KOPT-K1 (cell line): Measurements from ENCODE around the gene MCOLN3.

Experiments
- H3K27ac ChIP-seq: fragments of 200-600 bp; sonication (generic); 2 replicates; pipeline ENCODE4 v1.5.1; 2016; ENCODE audit warnings: antibody characterized with exemption, mild to moderate bottlenecking, low read depth, low read length; ENCODE audit not compliant: poor library complexity, severe bottlenecking
- H3K36me3 ChIP-seq: fragments of 200-600 bp; sonication (generic); 2 replicates; pipeline ENCODE4 v1.5.1; 2017; ENCODE audit warnings: antibody characterized with exemption, mild to moderate bottlenecking, low read length, moderate library complexity; ENCODE audit not compliant: insufficient read depth
- H3K9me3 ChIP-seq: fragments of 200-600 bp; sonication (generic); 2 replicates; pipeline ENCODE4 v1.5.1; 2017; ENCODE audit warnings: antibody characterized with exemption, low read length, mild to moderate bottlenecking; ENCODE audit not compliant: insufficient read depth, poor library complexity, severe bottlenecking

Gene MCOLN3

GRCh38 chr1:84985365-84985764 is 62.9 kb downstream of the MCOLN3 start:
- H3K27ac ChIP-seq: no peak overlapping the region
- no peaks in the 10 kb centered on the region for H3K9me3 ChIP-seq
- H3K36me3 ChIP-seq: no peaks in the 10 kb centered on the region

DNA sequence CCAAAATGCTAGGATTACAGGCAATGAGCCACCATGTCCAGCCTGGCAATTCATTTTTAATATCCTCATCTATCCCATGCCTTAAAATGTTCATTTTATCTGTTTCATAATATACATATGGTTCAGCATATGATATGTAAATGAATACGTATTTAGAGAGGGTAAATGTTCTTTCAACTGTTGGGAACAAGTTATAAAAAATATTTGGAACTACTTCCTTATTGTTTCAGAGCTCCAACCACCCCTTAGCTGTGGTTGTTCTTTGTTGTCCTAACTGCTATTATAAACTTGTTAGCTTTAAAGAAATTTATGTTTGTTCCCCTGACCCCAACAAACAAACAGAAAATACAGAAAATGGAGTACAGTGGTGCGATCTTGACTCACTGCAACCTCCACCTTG is 65.9 kb downstream of the MCOLN3 start:
- Histone ChIP-seq H3K9me3 (no peaks in the 10 kb centered on the region), H3K36me3 (no peaks in the 10 kb centered on the region), H3K27ac (no peak overlapping the region)

GRCh38 chr1:84975035-84975434 is 73.3 kb downstream of the MCOLN3 start:
- Histone ChIP-seq H3K27ac (no peak overlapping the region), H3K36me3 (no peaks in the 10 kb centered on the region), H3K9me3 (no peaks in the 10 kb centered on the region)

DNA sequence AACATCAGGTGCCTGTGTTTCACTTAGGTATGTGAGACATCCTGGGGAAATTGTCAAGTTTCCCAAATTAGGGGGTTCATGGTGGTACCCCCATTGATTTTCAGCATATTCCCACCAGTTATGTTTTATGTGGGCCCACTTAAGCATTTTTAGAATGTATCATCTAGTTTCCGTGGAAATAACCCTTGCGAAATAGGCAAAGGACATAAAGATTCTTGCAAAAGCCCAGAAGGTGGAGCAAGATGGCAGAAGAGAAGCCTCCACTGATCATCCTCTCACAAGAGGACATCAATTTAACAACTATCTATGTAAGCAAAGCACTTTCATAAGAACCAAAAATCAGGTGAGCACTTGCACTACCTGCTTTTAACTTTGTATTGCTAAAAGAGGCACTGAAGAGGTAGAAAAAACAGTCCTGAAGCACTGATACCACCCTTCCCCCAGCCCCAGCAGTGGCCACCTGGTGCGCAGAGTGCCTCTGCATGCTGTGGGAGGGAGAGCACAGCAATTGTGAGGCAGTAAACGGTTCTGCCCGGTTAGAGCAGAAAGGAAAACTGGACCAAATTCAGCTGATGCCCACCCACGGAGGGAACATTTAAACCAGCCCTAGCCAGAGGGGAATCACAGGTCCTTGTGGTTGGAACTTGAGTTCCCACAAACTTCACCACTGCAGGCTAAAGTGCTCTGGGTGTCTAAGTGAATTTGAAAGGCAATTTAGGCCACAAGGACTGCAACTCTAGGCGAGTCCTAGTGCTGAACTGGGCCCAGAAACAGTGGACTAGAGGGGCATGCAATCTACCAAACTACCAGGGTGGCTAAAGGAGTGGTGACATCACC is 74.6 kb downstream of the MCOLN3 start:
- no peak overlapping the region for H3K27ac ChIP-seq
- no peaks in the 10 kb centered on the region for H3K36me3 ChIP-seq
- no peaks in the 10 kb centered on the region for H3K9me3 ChIP-seq

DNA sequence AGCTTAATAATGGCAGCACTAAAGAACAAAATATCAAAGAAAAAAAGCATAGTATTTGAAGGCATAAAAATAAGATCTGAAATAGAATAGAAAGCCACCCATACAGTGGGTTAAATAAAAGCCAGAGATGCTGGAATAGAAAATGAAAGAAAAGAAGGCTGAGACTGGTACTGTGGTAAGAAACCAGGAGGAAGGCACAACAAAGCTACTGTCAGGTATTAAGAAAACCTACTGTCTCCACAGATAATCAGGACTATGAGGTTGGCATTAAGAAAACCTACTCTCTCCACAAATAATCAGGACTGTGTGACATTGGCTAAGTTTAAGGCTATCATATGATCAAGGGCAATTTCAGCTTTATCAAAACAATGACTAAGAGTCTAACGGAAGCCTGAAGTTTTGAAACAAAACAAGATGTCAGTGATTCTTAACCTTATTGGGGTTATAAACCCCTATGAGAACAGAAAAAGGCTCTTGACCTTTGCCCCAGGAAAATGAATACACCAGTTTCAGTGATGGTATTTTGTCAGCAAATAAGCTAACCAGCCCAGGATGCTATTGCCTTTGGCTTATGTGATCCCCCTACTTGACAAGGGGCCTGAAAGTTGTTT is 75.8 kb downstream of the MCOLN3 start:
- H3K9me3 ChIP-seq: no peaks in the 10 kb centered on the region
- no peaks in the 10 kb centered on the region for H3K36me3 ChIP-seq
- H3K27ac ChIP-seq: no peak overlapping the region

GRCh38 chr1:84971957-84972356 is 76.3 kb downstream of the MCOLN3 start:
- Histone ChIP-seq H3K27ac (peak overlapping the region; percentile 4), H3K36me3 (no peaks in the 10 kb centered on the region), H3K9me3 (no peaks in the 10 kb centered on the region)

DNA sequence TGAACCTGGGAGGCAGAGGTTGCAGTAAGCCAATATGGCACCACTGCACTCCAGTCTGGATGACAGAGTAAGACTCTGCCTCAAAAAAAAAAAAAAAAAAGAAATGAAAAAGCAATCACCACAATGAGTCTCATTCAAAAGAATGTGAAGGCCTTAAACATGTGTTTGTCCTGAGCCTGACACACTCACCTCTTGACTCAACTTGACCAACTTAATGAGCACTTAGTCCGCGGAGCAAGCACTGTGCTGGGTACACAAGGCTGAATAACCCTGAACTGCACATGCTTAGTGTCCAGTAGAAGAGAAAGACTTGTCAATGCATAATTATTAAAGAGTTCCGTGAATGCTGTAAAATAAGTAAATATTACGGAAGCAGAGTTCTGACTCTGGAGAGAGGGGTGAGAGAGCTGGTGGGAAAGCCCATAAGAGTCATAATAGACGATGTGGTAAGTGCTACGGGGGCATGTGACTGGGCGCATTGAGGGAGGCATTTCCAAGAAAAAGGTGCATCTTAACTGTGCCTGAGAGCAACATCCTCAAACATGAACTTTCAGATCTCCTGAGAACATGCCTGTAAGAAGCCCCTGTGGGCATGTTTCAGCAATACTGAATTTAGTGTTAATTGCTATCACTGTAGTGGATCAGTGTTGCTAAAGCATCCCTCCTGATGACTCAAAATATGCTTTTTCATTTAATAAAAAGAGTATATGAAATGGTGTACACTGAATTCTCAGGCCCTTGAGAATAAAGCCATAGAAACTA is 78.6 kb downstream of the MCOLN3 start:
- Histone ChIP-seq H3K27ac (no peak overlapping the region), H3K9me3 (no peaks in the 10 kb centered on the region), H3K36me3 (no peaks in the 10 kb centered on the region)

GRCh38 chr1:84968865-84969264 is 79.4 kb downstream of the MCOLN3 start:
- H3K9me3 ChIP-seq: no peaks in the 10 kb centered on the region
- no peak overlapping the region for H3K27ac ChIP-seq
- H3K36me3 ChIP-seq: no peaks in the 10 kb centered on the region

DNA sequence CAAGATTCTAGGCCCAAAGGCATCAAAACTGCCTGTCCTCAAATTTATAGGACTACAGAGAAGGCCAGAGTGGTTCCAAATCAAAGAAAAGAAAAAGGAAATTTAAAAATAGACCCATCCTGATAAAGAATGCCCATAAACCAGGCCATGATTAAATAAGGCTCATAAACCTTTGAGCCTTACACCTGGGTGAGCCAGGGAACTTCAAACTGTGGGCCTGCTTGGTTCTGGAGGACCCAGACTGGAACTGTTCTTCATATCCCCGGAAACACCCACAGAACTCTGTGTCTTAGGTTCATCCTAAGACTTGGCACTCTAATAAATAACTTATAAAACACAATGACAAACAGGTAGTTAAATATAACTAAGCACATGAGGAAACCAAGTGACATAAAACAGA is 80.2 kb downstream of the MCOLN3 start:
- H3K27ac ChIP-seq: no peak overlapping the region
- H3K36me3 ChIP-seq: no peaks in the 10 kb centered on the region
- no peaks in the 10 kb centered on the region for H3K9me3 ChIP-seq
